H1 (cell line): ENCODE measurements around the gene CDKL1. TPM values are rescaled to one million over a fixed set of nuclear protein-coding genes. Genes with fewer than 3 reads are reported as not detected.

Experiments used
- CTCF ChIA-PET: fragments of 300-600 bp; sonication (Branson Sonifier 250); formaldehyde crosslinking; loops from one replicate; lab custom pipeline; 2021; ENCODE audit not compliant: partially characterized antibody; lab: Charles Lee
- POLR2A ChIA-PET: fragments of 300-600 bp; sonication (Branson Sonifier 250); formaldehyde crosslinking; loops from one replicate; lab custom pipeline; 2021; ENCODE audit warnings: inconsistent platforms; ENCODE audit not compliant: partially characterized antibody; lab: Charles Lee
- DNase-seq, 2 experiments: peaks; one replicate each; pipeline versions ENCODE4 v3.0.0 to v3.0.0-alpha.2; 2010 to 2022; ENCODE audit warnings: low spot score in 2 of 2, low read depth in 1 of 2, mixed read lengths in 1 of 2
- FAIRE-seq: peaks from 2 replicates; lab custom pipeline; 2011; peaks lifted over from hg19 to GRCh38; lab: Jason Lieb, UNC
- H2AFZ ChIP-seq: 2 replicates; pipeline ENCODE4 v1.8.1; 2012; ENCODE audit warnings: low read length, inconsistent platforms
- H2AK5ac ChIP-seq: 2 replicates; pipeline ENCODE4 v1.6.1; 2013; ENCODE audit warnings: low read depth, low read length
- H2BK120ac ChIP-seq: replicated peaks from 2 replicates; pipeline ENCODE3; 2013; ENCODE audit warnings: low read depth, low read length, inconsistent platforms
- H2BK12ac ChIP-seq: 2 replicates; pipeline ENCODE4 v1.6.1; 2013; ENCODE audit warnings: low read depth, low read length
- H2BK15ac ChIP-seq: 2 replicates; pipeline ENCODE4 v1.6.1; 2013; ENCODE audit warnings: low read length
- H2BK20ac ChIP-seq: 2 replicates; pipeline ENCODE4 v1.6.1; 2013; ENCODE audit warnings: low read length
- H2BK5ac ChIP-seq: 2 replicates; pipeline ENCODE4 v1.6.1; 2013; ENCODE audit warnings: low read depth, low read length
- H3K14ac ChIP-seq: 2 replicates; pipeline ENCODE4 v1.6.1; 2013; ENCODE audit warnings: inconsistent platforms; ENCODE audit not compliant: insufficient read length
- H3K18ac ChIP-seq: 2 replicates; pipeline ENCODE4 v1.6.1; 2013; ENCODE audit warnings: low read length; ENCODE audit errors: extremely low read depth
- H3K23ac ChIP-seq: 2 replicates; pipeline ENCODE4 v1.6.1; 2013; ENCODE audit warnings: inconsistent platforms; ENCODE audit not compliant: insufficient read length
- H3K23me2 ChIP-seq: 2 replicates; pipeline ENCODE4 v1.6.1; 2013; ENCODE audit warnings: low read depth, low read length
- H3K27ac ChIP-seq: 2 replicates; pipeline ENCODE4 v1.6.1; 2011; ENCODE audit warnings: low read depth, low read length, inconsistent platforms
- H3K27me3 ChIP-seq, 4 experiments: replicated peaks in 1 of 4; 1 replicate in 1 of 4; 2 replicates in 3 of 4; pipeline versions ENCODE4 v1.6.1 to v1.8.1; 2011 to 2013; ENCODE audit warnings: low read length in 3 of 4, mild to moderate bottlenecking in 3 of 4, inconsistent platforms in 2 of 4, mixed read lengths in 2 of 4, moderate library complexity in 1 of 4; ENCODE audit not compliant: control insufficient read depth in 3 of 4, insufficient read depth in 3 of 4; ENCODE audit errors: extremely low read depth in 1 of 4
- H3K36me3 ChIP-seq, 4 experiments: 2 replicates each; pipeline versions ENCODE4 v1.6.1 to v1.8.1; 2011 to 2013; ENCODE audit warnings: mild to moderate bottlenecking in 4 of 4, low read length in 3 of 4, moderate library complexity in 2 of 4, control low read depth in 1 of 4, inconsistent platforms in 1 of 4; ENCODE audit not compliant: insufficient read depth in 4 of 4, control insufficient read depth in 2 of 4
- H3K4ac ChIP-seq: replicated peaks from 2 replicates; pipeline ENCODE3; 2013; ENCODE audit warnings: low read length, low read depth, mixed read lengths, inconsistent platforms; ENCODE audit not compliant: insufficient read length
- H3K4me1 ChIP-seq, 4 experiments: replicated peaks in 1 of 4; 1 replicate in 1 of 4; 2 replicates in 3 of 4; pipeline versions ENCODE4 v1.6.1 to v1.8.1; 2011 to 2013; ENCODE audit warnings: low read length in 3 of 4, inconsistent platforms in 2 of 4, mixed read lengths in 1 of 4; ENCODE audit not compliant: insufficient read depth in 4 of 4, control insufficient read depth in 3 of 4
- H3K4me2 ChIP-seq, 2 experiments: 2 replicates each; pipeline versions ENCODE4 v1.6.1 to v1.8.1; 2011 to 2013; ENCODE audit warnings: low read depth in 2 of 2, low read length in 2 of 2, control low read depth in 1 of 2, inconsistent platforms in 1 of 2, mild to moderate bottlenecking in 1 of 2; ENCODE audit not compliant: insufficient read depth in 1 of 2
- H3K4me3 ChIP-seq, 4 experiments: fragments of 200-600, 300-600 bp in 1 of 4; sonication (generic), shearing (Covaris generic), sonication (Bioruptor Twin) in 1 of 4; 2 replicates each; pipeline versions ENCODE4 v1.5.1 to v1.8.1; 2011 to 2016; ENCODE audit warnings: low read length in 4 of 4, low read depth in 3 of 4, control low read depth in 2 of 4, inconsistent platforms in 2 of 4, mild to moderate bottlenecking in 2 of 4, mixed read lengths in 1 of 4, moderate library complexity in 1 of 4; ENCODE audit not compliant: insufficient read depth in 2 of 4; ENCODE audit errors: extremely low read depth in 1 of 4
- H3K56ac ChIP-seq: replicated peaks from 2 replicates; pipeline ENCODE3; 2013; ENCODE audit warnings: low read depth, mild to moderate bottlenecking, mixed read lengths, low read length, inconsistent platforms; ENCODE audit not compliant: insufficient read length
- H3K79me1 ChIP-seq: 2 replicates; pipeline ENCODE4 v1.6.1; 2013; ENCODE audit warnings: low read depth, low read length, control low read depth
- H3K79me2 ChIP-seq, 2 experiments: 2 replicates each; pipeline versions ENCODE4 v1.6.1 to v1.8.1; 2012 to 2013; ENCODE audit warnings: low read length in 2 of 2, mild to moderate bottlenecking in 2 of 2, inconsistent platforms in 1 of 2; ENCODE audit not compliant: insufficient read depth in 2 of 2, control insufficient read depth in 1 of 2
- H3K9ac ChIP-seq, 4 experiments: replicated peaks in 1 of 4; 1 replicate in 1 of 4; 2 replicates in 3 of 4; pipeline versions ENCODE4 v1.6.1 to v1.8.1; 2011 to 2013; ENCODE audit warnings: low read depth in 3 of 4, low read length in 3 of 4, control low read depth in 2 of 4, mild to moderate bottlenecking in 2 of 4, moderate library complexity in 2 of 4, inconsistent platforms in 1 of 4; ENCODE audit errors: extremely low read depth in 1 of 4
- H3K9me3 ChIP-seq, 2 experiments: 2 replicates each; pipeline versions ENCODE4 v1.6.1 to v1.8.1; 2012 to 2013; ENCODE audit warnings: mild to moderate bottlenecking in 2 of 2, moderate library complexity in 2 of 2, control low read depth in 1 of 2, inconsistent platforms in 1 of 2, low read depth in 1 of 2, low read length in 1 of 2, mixed read lengths in 1 of 2; ENCODE audit not compliant: insufficient read depth in 2 of 2
- H4K20me1 ChIP-seq, 2 experiments: replicated peaks in 1 of 2; 2 replicates each; pipeline versions ENCODE3 to v1.8.1; 2011 to 2013; ENCODE audit warnings: inconsistent platforms in 2 of 2, low read length in 2 of 2, mild to moderate bottlenecking in 1 of 2; ENCODE audit not compliant: insufficient read depth in 2 of 2, control insufficient read depth in 1 of 2
- H4K5ac ChIP-seq: 2 replicates; pipeline ENCODE4 v1.6.1; 2013; ENCODE audit warnings: low read length, low read depth, mixed read lengths, inconsistent platforms; ENCODE audit not compliant: insufficient read length
- H4K8ac ChIP-seq: 2 replicates; pipeline ENCODE4 v1.8.0; 2013; ENCODE audit warnings: mild to moderate bottlenecking, moderate library complexity, low read length, inconsistent platforms; ENCODE audit not compliant: insufficient read depth; ENCODE audit errors: extremely low read depth
- H4K91ac ChIP-seq: replicated peaks from 2 replicates; pipeline ENCODE3; 2013; ENCODE audit warnings: low read length, mixed read lengths, inconsistent platforms; ENCODE audit not compliant: insufficient read length
- CHD1 ChIP-seq: IDR thresholded peaks from 2 replicates; pipeline ENCODE4 v1.6.1; 2012; ENCODE audit warnings: low read depth, low read length, improper control_type of control experiment
- EGR1 ChIP-seq: IDR thresholded peaks from 2 replicates; pipeline ENCODE4 v1.6.1; 2011; ENCODE audit warnings: low read depth, low read length, borderline replicate concordance
- GTF2F1 ChIP-seq: IDR thresholded peaks from 2 replicates; pipeline ENCODE4 v1.6.1; 2012; ENCODE audit warnings: low read depth, low read length, improper control_type of control experiment, borderline replicate concordance
- JUND ChIP-seq: IDR thresholded peaks from 2 replicates; pipeline ENCODE4 v1.6.1; 2011; ENCODE audit warnings: mild to moderate bottlenecking, improper control_type of control experiment, low read length
- KDM5A ChIP-seq: fragments of 200-600 bp; IDR thresholded peaks from 2 replicates; pipeline ENCODE4 v1.7.1; 2012; ENCODE audit warnings: mild to moderate bottlenecking, low read length, inconsistent platforms, mixed read lengths
- MAFK ChIP-seq: IDR thresholded peaks from 2 replicates; pipeline ENCODE4 v1.6.1; 2012; ENCODE audit warnings: low read depth, mild to moderate bottlenecking, improper control_type of control experiment, low read length
- NANOG ChIP-seq: IDR thresholded peaks from 2 replicates; pipeline ENCODE4 v1.6.1; 2011; ENCODE audit warnings: low read length, low read depth, mild to moderate bottlenecking, inconsistent platforms; ENCODE audit not compliant: insufficient read depth, poor library complexity, severe bottlenecking
- POU5F1 ChIP-seq: IDR thresholded peaks from 2 replicates; pipeline ENCODE4 v1.6.1; 2011; ENCODE audit warnings: low read depth, mild to moderate bottlenecking, low read length, moderate library complexity
- SAP30 ChIP-seq: fragments of 300-600 bp; sonication (generic); IDR thresholded peaks from 2 replicates; pipeline ENCODE4 v1.7.1; 2012; ENCODE audit warnings: low read length, moderate library complexity, mild to moderate bottlenecking, inconsistent platforms; ENCODE audit not compliant: insufficient read depth, insufficient replicate concordance
- TAF1 ChIP-seq: IDR thresholded peaks from 2 replicates; pipeline ENCODE4 v1.6.1; 2011; ENCODE audit warnings: mild to moderate bottlenecking, low read depth, low read length
- TBP ChIP-seq: IDR thresholded peaks from 2 replicates; pipeline ENCODE4 v1.6.1; 2011; ENCODE audit warnings: low read depth, low read length, improper control_type of control experiment
- TCF12 ChIP-seq: IDR thresholded peaks from 2 replicates; pipeline ENCODE4 v1.6.1; 2011; ENCODE audit warnings: low read depth, mild to moderate bottlenecking, low read length
- YY1 ChIP-seq: IDR thresholded peaks from 2 replicates; pipeline ENCODE4 v1.6.1; 2011; ENCODE audit warnings: low read depth, mild to moderate bottlenecking, low read length
- WGBS, 2 experiments: shearing (Covaris generic) in 1 of 2; methylation state at CpG; one replicate each; pipeline versions ENCODE4 v1.1.6 to v1.1.7; 2013 to 2015; ENCODE audit warnings: low lambda C conversion rate in 2 of 2, mixed read lengths in 2 of 2, inconsistent platforms in 1 of 2, low coverage in 1 of 2, missing lambda C conversion rate in 1 of 2; ENCODE audit not compliant: insufficient replicate concordance in 2 of 2, insufficient coverage in 1 of 2, insufficient read length in 1 of 2; ENCODE audit errors: extremely low coverage in 1 of 2, missing lambda C conversion rate in 1 of 2; 5-methylcytosine and 5-hydroxymethylcytosine counted together
- polyA plus RNA-seq, 7 experiments: library from polyadenylated mRNA; depleted of rRNA in 3 of 7; stranded (reverse) in 5 of 7; unstranded in 2 of 7; fragments of >200 nt in 5 of 7; fragments of 200-250 nt in 2 of 7; gene quantifications; 1 replicate in 5 of 7; 2 replicates in 1 of 7; 4 replicates in 1 of 7; pipeline versions ENCODE4 v1.2.1 to v1.2.3, GENCODE V29; 2011 to 2013; ENCODE audit warnings: missing spikeins in 2 of 7, mixed read lengths in 2 of 7
- total RNA-seq: library from RNA; stranded (reverse); fragmentation: NEBNext Ultra II Directional; extraction: Animal tissue kit (Norgen Biotek cat#: 25700); gene quantifications from 2 replicates; pipeline ENCODE4 v1.2.1, GENCODE V29; 2021

CDKL1 gene
- total and polyA plus RNA-seq, 2 of the 8 experiments (the other 6 are each of a cell fraction or from before 2014, with no cell fraction given) = 1.2 to 2.2 TPM

DNA sequence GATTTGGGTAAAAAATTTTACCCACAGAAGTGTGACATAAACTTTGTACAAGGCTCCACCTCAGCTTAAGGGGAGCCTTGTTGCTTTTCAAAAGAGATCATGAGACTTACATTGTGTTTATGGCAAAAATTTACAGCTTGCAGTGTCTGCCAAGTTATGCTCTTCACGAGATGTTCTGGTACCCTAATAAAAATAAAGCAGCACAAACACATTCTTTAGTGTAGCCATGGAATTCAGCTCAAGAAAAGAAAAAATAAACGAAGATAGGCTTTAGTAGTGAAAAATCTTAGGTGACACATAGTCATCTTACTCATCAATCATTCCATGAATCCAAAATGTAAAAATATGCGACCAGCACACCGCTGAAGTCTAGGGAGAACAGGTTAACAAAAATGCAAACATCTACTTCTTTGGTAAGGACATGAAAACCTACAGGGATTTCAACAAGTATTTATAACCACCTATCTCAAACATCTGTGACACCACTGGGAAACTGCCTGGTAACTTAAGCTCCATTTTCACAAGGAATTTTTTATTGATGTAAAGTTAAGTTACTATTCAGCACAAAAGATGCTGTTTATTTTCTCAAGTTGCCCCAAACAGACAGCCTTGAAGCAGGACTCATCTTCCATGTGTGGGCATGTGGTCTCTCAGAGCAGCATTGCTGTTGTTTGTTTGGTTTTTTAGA lies 51.7 kb downstream of the CDKL1 start:
- Histone ChIP-seq H4K5ac (no peak overlapping the region), H2BK12ac (no peak overlapping the region), H2AK5ac (no peak overlapping the region), H4K8ac (no peak overlapping the region), H3K4me2 (no peak overlapping the region), H3K27ac (no peak overlapping the region), H3K36me3 (no peaks in the 10 kb centered on the region), H3K23me2 (no peaks in the 10 kb centered on the region), H3K9ac (no peak overlapping the region), H3K56ac (no peak overlapping the region), H3K9me3 (no peaks in the 10 kb centered on the region), H4K20me1 (no peaks in the 10 kb centered on the region), H3K79me2 (no peaks in the 10 kb centered on the region), H3K4me1 (peaks cover 0 to 3% (median 2%) of the 10 kb centered on the region in 4 experiments; a peak in 4 of 7 replicates), H3K14ac (no peak overlapping the region), H2BK5ac (no peak overlapping the region), H3K23ac (no peak overlapping the region), H3K27me3 (no peaks in the 10 kb centered on the region), H3K4me3 (no peak overlapping the region), H2BK15ac (no peak overlapping the region), H3K79me1 (no peaks in the 10 kb centered on the region), H2BK20ac (no peak overlapping the region), H4K91ac (no peak overlapping the region), H2AFZ (no peak overlapping the region), H2BK120ac (no peak overlapping the region), H3K4ac (no peak overlapping the region), H3K18ac (no peak overlapping the region)
- FAIRE-seq (no peak), DNase-seq (no peak)
- WGBS, 2 experiments = 84% methylated on average over 4 of the region's 4 CpGs; no CpG with 5 or more reads in 1 of the 2 experiments
- TF ChIP-seq SAP30 = no peak
- no peak for TF ChIP-seq POU5F1
- no peak for TF ChIP-seq CHD1
- no peak for TF ChIP-seq TCF12
- no peak for TF ChIP-seq JUND
- TF ChIP-seq NANOG = no peak
- TF ChIP-seq TBP = no peak
- no peak for TF ChIP-seq GTF2F1
- no peak for TF ChIP-seq TAF1
- no peak for TF ChIP-seq EGR1
- TF ChIP-seq YY1 = no peak
- TF ChIP-seq KDM5A = no peak
- TF ChIP-seq MAFK = no peak
- ChIA-PET POLR2A (interaction anchor here (1.3 kb wide), 1 partner anchor 49 kb away, joined by 4 read pairs; no protein-coding TSS in a partner anchor), CTCF (interaction anchor here (0.6 to 2.7 kb wide), 6 partner anchors 24 to 514 kb away, joined by 3 to 13 read pairs (median 3); no protein-coding TSS in a partner anchor)
